Stimulated activated CD4-positive, alpha-beta T cell treated with anti-CD3 and anti-CD28 coated beads, Interleukin-4, amount 100 ng/mL, for 48 hours (primary cell): ENCODE data around the gene RAB3D.

ENCODE experiments used
- DNase-seq, 2 donors: peaks; one replicate each; pipeline ENCODE4 v3.0.0-alpha.2; 2020; ENCODE audit warnings: low read depth in 2 of 2

The RAB3D gene

DNA sequence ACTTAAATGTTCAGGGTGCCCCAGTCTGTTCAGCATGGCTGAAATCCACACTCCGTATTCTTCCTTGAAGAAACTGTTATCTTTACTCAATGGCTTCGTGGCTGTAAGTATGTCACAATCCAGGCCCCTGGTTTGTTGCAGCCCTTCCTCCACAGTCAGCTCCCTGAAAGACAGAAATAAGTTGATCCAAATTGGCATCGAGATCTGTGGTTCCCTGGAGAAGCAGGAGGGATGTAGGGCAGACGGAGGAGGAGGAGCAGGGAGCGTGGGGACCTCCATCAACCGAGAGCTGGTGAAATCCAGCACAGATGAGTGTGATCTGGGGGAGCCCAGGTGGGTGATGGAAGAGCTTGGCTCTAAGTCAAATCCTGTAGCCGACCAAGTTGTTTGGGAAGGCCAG lies 43.2 kb downstream of the RAB3D start:
- no peak for DNase-seq

DNA sequence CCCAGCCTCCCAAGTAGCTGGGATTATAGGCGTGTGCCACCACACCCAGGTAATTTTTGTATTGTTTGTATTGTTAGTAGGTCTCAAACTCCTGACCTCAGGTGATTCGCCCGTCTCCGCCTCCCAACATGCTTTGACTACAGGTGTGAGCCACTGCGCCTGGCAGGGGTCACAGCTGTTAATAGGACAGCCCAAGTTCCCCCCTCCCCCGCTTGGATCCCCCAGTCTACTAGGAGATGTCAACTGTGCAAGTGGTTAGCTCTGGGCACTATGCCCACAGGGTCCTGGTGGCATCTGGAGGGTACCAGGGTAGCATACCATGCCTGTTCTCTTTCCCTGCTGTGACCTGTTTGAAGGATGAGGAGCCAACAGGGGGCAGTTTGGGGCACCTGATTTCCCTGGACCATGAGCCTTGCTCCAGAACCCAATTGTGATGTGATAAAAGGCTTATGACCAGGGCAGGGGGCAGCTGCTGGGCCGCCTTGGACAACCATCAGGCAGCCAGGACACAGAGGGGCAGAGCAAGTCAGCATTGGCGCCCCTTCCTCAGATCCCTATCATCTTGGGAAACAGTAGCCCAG lies 43.7 kb downstream of the RAB3D start, which contains the start of gene TSPAN16:
Gene TSPAN16 (plus strand): TSS at position 496 of the 581 bp plus-strand sequence. CDS start 138 bp downstream, outside the sequence.
- DNase-seq, result no peak

DNA sequence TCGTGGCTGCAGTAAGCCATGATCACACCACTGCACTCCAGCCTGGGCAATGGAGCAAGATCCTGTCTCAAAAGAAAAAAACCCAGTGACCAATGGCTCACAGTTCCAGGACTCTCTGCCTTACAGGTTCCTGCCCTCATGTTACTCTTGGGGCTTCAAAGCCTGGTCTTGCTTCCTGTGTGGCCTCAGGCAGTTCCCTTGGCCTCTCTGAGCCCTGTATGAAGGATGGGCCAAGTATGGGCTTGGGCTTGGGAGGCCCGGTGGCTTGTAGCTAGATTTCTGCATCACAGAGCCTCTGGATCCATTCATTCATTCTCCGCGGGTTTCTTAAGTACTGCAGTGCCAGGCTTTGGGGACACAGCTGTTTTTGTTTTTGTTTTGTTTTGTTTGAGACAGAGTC lies 44.3 kb downstream of the RAB3D start:
- DNase-seq, result no peak

DNA sequence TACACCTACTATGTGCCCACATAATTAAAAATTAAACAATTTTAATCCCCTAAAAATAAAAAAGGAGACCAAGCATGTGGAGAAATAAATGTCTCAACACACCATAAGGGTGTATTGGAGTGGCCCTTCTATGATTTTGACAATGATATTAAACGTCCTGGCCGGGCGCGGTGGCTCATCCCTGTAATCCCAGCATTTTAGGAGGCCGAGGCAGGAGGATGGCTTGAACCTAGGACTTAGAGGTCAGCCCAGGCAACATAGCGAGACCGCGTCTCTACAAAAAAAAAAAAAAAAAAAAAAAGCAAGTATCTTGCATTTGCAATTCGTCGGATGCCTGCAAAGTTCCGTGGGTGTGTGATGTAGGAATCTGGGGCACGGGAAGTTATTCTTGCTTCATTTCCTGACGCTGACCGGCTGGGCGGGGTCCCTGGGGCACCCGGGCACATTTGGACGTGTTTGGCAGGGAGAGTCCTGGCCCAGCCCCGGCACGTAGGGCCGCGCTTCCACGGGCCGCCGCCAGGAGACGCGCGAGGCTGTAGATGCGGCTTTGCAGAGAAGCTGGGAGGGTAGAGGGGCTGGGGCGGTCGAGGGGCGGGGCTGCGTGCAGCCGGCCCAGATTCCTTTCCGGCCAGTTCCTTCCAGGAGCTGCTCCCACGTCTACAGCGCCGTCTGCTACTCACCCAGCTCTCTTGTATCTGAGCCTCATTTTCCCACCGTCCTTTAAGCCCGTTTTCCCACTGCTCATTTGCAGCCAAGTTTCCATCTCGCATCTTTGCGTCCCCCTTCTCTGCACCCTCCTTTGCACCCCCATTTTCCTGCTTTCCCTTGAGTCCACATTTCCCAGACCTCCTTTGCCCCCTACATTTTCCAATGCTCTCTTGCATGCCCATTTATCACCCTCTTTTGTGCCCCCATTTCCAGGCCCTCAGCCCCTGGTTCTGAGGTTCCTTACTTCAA lies 45.7 kb downstream of the RAB3D start:
- peak; percentile 79 to 83 for DNase-seq

DNA sequence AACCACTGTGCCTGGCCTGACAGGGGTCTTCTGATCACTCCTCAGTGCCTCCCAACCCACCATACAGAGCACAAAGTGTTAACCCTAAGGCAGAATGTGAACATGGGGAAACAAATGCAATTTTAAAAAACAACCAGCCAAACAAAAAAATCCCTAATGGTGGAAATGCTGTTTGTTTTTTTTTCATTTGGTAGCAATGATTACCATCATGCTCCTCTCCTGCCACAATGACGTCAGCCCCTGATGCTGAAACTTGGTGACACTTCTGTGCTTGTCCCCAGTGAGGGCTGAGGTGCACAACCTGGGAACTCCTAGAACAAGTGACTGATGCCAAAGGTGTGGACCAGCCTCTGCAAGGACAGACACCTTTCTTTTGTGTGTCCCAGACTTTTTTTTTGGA lies 47.5 kb downstream of the RAB3D start:
- no peak for DNase-seq

DNA sequence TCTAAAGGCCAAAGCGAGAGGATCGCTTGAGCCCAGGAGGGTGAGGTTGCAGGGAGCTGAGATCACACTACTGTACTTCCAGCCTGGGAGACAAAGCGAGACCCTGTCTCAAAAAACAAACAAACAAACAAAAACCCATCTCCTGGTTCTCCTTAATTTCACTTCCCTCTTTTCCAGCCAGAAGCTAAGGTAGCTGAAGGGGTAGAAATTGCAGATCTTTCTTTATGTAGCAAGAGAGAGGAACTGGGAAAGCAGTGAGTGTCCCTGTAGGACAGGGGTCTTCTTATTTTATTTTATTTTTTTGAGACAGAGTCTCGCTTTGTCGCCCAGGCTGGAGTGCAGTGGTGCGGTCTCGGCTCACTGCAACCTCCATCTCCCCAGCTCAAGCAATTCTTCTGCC lies 48.0 kb downstream of the RAB3D start:
- DNase-seq, result no peak

DNA sequence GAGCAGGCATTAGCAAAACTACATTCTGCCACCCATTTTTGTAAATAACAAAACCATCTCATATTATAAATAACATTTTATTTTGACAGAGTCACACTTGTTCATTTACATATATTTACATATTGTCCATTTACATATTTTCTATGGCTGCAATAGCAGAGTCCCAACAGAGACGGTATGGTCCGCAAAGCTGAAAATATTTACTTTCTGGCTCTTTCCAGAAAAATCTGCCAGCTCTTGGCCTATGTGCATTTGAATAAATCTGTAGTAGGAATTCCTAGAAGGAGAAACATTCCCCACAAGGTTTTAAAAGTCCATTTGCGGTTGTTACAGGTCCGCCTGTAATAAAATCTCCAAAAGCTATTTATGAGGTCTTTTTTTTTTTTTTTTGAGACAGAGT lies 49.2 kb downstream of the RAB3D start:
- no peak for DNase-seq

DNA sequence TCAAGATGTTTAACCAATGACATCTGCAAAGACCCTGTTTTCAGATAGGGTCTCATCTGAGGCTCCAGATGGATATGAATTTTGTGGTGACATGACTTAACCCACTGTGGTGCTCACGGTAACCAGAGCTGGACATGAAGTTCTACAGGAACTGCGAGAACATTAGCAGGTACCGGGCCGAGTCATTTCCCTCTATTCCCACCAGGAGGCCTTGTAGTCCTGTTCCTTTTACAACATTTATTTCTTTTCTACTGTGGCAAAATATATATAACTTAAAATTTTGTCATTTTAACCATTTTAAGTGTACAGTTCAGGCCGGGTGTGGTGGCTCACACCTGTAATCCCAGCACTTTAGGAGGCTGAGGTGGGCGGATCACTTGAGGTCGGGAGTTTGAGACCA lies 51.1 kb downstream of the RAB3D start:
- no peak for DNase-seq

DNA sequence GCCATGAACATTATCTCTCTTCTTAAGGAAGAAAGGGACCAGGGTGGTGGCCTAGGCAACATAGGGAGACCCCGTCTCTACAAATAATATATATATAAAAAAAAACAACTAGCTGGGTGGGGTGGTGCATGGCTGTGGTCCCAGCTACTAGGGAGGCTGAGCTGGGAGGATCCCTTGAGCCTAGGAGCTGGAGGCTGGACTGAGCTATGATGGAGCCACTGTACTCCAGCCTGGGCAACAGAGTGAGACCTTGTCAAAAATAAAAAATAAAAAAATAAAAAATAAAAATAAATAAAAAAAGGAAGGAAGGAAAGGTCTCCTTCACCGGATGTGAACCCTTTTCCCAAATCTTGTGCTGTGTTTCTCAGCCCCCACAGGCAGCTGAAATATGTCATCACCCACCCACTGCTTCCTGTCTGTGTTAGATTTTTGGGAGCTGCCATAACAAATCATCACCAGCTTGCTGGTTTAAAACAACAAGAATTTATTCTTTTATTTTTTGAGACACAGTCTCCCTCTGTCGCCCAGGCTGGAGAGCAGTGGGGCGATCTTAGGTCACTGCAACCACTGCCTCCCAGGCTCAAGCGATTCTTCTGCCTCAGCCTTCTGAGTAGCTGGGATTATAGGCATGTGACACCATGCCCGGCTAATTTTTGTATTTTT lies 53.0 kb downstream of the RAB3D start:
- DNase-seq, result no peak

DNA sequence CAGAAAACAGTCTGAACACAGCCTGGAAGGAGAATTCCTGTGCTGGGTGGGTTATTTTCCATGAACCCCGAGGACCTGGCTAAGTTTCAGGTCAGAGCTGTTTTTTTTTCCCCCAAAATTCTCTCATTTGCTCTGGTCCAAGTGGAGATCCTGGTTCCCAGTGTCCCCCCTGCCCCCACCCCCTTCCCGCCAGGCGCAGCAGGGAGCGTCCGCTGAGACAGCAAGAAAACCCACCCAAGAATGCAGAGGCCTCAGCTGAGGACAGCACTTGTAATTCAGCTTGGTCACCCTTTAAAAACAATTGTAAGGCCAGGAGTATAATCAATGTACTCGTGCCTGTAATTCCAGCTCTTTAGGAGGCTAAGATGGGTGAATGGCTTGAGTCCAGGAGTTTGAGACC lies 54.9 kb downstream of the RAB3D start:
- DNase-seq, result no peak

DNA sequence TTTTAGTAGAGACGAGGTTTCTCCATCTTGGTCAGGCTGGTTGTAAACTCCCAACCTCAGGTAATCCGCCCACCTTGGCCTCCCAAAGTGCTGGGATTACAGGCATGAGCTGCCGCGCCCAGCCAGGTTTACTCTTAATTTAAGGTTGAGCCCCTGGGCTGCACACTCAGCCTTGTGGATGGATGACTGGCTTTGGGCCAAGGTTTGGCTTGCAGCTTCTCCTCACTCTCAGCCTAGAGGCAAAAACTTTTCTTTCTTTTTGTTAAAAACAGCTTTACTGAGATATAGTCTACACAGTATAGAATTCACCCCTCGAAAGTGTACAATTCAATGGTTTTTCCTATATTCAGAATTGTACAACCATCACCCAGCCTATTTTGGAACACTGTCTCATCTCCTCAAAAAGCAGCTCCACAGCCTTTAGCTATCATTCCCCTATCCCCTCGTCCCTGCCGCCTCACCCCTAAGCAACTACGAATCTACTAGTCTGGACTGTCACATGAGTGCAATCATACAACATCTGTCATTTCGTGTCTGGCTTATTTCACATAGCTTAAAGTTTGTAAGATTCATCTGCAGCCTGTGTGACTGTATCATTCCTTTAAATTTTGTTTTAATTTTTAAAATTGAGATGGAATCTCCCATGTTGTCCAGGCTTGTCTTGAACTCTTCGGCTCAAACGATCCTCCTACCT lies 58.0 kb downstream of the RAB3D start:
- no peak for DNase-seq

DNA sequence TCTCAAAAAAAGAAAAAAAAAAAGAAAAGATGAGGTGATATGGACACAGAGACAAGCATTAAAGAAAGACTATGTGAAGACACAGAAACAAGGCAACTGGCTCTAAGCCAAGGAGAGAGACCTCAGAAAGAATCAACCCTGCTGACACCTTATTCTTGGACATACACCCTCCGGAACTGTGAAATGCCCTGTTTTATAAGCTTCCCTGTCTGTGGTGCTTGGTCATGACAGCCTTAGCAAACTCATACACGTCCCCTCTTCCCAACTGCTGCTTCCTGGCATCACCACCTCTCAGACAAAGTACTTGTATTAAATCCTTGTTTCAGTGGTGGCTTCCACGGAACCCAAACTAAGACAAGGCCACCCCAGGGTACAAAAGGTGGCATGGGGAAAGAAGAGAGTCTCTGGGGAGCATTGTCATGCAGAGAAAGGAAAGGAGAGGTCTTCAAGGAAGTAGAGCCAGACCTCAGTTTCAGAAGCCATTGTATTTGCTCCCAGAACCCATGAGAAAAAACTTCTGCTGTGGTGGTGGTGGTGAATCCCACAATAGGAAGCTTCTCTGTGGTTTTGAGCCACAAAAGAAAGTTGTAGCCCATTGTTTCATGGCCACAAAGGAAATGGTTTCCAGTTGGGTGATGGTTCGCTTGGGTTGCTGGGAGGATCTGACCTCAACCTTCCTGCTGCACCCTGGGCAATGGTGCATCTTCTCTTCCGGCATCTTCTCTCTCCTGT lies 59.8 kb downstream of the RAB3D start:
- peak in 1 of 2 donors; percentile 15 for DNase-seq

DNA sequence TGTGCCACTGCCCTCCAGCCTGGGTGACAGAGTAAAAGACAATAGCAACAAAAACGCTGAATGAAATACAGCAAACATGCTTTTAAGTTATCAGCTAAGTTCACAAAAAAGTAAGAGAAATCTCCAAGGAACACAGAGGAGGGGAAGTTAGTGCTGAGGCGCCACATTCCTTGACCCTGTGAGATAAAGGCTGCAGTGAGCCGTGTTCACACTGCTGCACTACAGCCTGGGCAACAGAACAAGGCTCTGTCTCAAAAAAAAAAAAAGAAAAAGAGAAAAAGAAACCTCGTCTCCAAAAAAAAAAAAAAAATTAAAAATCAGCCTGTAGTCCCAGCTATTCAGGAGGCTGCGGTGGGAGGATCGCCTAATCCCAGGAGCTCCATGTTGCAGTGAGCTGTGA lies 60.8 kb downstream of the RAB3D start:
- no peak for DNase-seq

DNA sequence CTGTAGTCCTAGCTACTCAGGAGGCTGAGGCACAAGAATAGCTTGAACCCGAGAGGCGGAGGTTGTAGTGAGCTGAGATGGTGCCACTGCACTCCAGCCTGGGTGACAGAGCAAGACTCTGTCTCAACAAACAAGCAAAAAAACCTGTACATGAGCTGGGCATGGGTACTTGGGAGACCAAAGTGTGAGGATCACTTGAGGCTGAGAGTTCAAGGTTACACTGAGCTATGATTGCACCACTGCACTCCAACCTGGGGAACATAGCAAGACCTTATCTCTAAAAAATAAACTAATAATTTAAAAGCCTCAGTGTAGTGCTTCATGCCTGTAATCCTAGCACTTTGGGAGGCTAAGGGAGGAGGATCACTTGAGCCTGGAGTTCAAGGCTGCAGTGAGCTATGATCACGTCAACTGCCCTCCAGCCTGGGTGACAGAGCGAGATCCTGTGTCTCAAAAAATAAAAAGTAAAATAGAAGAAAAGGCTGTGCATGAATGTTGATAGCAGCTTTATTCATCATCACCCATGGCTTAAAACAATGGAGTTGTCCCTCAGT lies 64.8 kb downstream of the RAB3D start:
- DNase-seq, result no peak

DNA sequence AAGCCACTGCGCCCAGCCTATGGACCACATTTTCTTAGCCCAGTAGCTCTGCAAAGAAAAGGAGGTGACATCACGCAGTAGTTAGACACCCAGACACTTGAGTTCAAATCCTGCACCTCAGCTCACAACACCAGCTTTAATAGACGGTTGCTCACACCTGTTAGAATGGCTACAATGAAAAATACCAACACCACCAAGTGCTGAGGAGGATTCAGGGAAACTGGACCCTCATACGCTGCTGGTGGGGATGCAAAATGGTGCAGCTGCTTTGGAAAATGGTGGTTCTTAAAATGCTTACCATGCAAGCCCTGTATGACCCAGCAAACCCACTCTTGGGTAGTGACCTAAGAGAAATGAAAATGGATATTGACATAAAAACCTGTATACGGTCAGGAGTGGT lies 65.5 kb downstream of the RAB3D start:
- DNase-seq, result no peak

DNA sequence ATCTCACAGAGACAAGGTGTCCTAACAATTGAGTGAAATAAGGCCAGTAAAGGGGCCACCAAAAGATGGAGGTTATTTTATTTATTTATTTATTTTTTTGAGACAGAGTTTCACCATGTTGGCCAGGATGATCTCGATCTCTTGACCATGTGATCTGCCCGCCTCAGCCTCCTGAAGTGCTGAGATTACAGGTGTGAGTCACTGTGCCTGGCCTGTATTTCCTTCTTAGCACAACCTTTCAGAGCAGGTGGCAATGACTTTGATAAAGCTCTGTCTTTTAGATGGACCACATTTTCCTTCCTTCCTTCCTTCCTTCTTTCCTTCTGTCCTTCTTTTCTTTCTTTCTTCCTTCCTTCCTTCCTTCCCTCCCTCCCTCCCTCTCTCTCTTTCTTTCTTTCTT lies 66.2 kb downstream of the RAB3D start:
- no peak for DNase-seq
